SU-DHL-6 (cell line): ENCODE measurements around the gene ARMC9.

Experiments used
- H2AFZ ChIP-seq: fragments of 200-600 bp; sonication (generic); 2 replicates; pipeline ENCODE4 v1.6.1; 2014; ENCODE audit warnings: low read depth, mild to moderate bottlenecking, moderate library complexity, mixed read lengths, antibody characterized with exemption, low read length; ENCODE audit not compliant: severe bottlenecking
- H3F3A ChIP-seq: fragments of 200-600 bp; shearing (Covaris generic); 2 replicates; pipeline ENCODE4 v1.6.0; 2016; ENCODE audit warnings: antibody characterized with exemption, mild to moderate bottlenecking; ENCODE audit not compliant: insufficient read depth
- H3K27ac ChIP-seq: fragments of 200-600 bp; sonication (generic); 2 replicates; pipeline ENCODE4 v1.5.1; 2016; ENCODE audit warnings: low read depth, mild to moderate bottlenecking, low read length, moderate library complexity, mixed read lengths
- H3K27me3 ChIP-seq: fragments of 200-600 bp; sonication (generic), shearing (Covaris generic); 2 replicates; pipeline ENCODE4 v1.6.0; 2014; ENCODE audit warnings: mild to moderate bottlenecking, low read length
- H3K36me3 ChIP-seq: fragments of 200-600 bp; sonication (generic); 2 replicates; pipeline ENCODE4 v1.6.1; 2014; ENCODE audit warnings: mild to moderate bottlenecking, low read length, mixed read lengths
- H3K4me2 ChIP-seq: fragments of 300-600, 200-600 bp; shearing (Covaris generic), sonication (generic); 2 replicates; pipeline ENCODE4 v1.6.0; 2014; ENCODE audit warnings: low read length, low read depth, mild to moderate bottlenecking; ENCODE audit not compliant: poor library complexity, severe bottlenecking
- H3K4me3 ChIP-seq: fragments of 200-600 bp; sonication (generic); 2 replicates; pipeline ENCODE4 v1.5.1; 2014; ENCODE audit warnings: antibody characterized with exemption, low read length, mild to moderate bottlenecking, mixed read lengths; ENCODE audit not compliant: insufficient read depth, poor library complexity, severe bottlenecking
- H3K79me2 ChIP-seq: fragments of 200-600 bp; sonication (generic); 2 replicates; pipeline ENCODE4 v1.6.1; 2014; ENCODE audit warnings: mild to moderate bottlenecking, low read length, moderate library complexity; ENCODE audit not compliant: insufficient read depth
- H3K9ac ChIP-seq: fragments of 200-600 bp; sonication (generic); 2 replicates; pipeline ENCODE4 v1.7.0; 2014; ENCODE audit warnings: mild to moderate bottlenecking, low read length
- H3K9me2 ChIP-seq: fragments of 200-600 bp; sonication (generic); replicated peaks from 2 replicates; pipeline ENCODE4 v1.6.1; 2014; ENCODE audit warnings: low read length; ENCODE audit not compliant: insufficient read depth
- H3K9me3 ChIP-seq: fragments of 200-600 bp; sonication (generic); 2 replicates; pipeline ENCODE4 v1.6.1; 2014; ENCODE audit warnings: low read length, mixed read lengths; ENCODE audit not compliant: insufficient read depth
- H4K20me1 ChIP-seq: fragments of 200-600 bp; sonication (generic); 2 replicates; pipeline ENCODE4 v1.6.1; 2014; ENCODE audit warnings: low read depth, mild to moderate bottlenecking, antibody characterized with exemption, low read length, moderate library complexity, mixed read lengths
- EZH2phosphoT487 ChIP-seq: fragments of 200-600 bp; sonication (generic), shearing (Covaris generic); conservative IDR thresholded peaks from 2 replicates; pipeline ENCODE4 v1.6.1; 2018; ENCODE audit warnings: mild to moderate bottlenecking, antibody characterized with exemption, low read length, moderate library complexity, mixed read lengths
- TF ChIP-seq, protein P1 (sequence below): fragments of 200-600 bp; sonication (generic); IDR thresholded peaks from one replicate; pipeline ENCODE4 v1.5.1; 2017; ENCODE audit warnings: antibody characterized with exemption, mild to moderate bottlenecking, low read length, moderate library complexity; ENCODE audit not compliant: insufficient read depth, poor library complexity, severe bottlenecking

ARMC9 gene

DNA sequence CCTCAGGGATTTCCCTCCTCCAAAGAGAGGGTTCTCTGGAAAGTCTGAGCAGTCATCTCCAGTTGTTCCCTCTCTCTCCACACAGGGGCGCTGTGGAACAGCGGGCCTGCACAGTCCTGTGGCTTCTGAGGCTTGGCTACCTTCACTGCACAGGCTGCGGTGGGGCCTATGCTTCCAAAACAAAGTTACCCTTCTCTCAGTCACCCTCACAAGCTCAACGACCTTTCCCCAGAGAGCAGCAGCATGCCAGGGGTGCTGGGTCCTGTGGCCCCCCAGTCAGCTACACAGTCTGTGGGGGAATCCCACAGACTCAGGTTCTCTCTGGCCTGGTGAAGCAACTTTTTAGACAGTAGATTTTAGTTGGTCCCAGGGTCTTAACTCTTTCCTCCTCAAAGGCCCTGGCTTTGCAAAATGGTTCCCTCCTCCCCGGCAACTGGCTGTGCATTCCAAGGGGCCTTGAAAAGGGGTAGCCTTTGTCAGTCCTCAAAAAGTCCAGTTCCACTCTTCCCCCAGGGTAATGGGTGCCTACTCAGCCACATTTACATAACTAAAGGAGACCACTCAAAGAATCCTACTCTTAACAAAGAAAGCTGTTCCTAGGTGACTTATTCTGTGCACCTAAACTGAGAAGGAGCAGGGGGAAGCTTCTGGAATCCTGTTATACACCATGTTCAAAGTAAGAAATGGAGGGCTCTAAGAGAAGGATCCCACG, 212.0 kb downstream of the ARMC9 start:
- TF ChIP-seq, protein P1, sequence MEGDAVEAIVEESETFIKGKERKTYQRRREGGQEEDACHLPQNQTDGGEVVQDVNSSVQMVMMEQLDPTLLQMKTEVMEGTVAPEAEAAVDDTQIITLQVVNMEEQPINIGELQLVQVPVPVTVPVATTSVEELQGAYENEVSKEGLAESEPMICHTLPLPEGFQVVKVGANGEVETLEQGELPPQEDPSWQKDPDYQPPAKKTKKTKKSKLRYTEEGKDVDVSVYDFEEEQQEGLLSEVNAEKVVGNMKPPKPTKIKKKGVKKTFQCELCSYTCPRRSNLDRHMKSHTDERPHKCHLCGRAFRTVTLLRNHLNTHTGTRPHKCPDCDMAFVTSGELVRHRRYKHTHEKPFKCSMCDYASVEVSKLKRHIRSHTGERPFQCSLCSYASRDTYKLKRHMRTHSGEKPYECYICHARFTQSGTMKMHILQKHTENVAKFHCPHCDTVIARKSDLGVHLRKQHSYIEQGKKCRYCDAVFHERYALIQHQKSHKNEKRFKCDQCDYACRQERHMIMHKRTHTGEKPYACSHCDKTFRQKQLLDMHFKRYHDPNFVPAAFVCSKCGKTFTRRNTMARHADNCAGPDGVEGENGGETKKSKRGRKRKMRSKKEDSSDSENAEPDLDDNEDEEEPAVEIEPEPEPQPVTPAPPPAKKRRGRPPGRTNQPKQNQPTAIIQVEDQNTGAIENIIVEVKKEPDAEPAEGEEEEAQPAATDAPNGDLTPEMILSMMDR: peak; percentile 21
- TF ChIP-seq EZH2phosphoT487: no peak
- peaks cover 4% of the 10 kb centered on the region; the same call in 1 of the 2 replicates for H3K9me3 ChIP-seq
- H3K4me3 ChIP-seq: no peak overlapping the region
- no peak overlapping the region for H3K4me2 ChIP-seq
- no peaks in the 10 kb centered on the region; the same call in 1 of the 2 replicates for H3K36me3 ChIP-seq
- H3K9ac ChIP-seq: no peak overlapping the region
- H3K9me2 ChIP-seq: no peaks in the 10 kb centered on the region
- no peaks in the 10 kb centered on the region for H4K20me1 ChIP-seq
- H3K27ac ChIP-seq: no peak overlapping the region
- H3K27me3 ChIP-seq: no peaks in the 10 kb centered on the region
- H2AFZ ChIP-seq: no peak overlapping the region
- H3F3A ChIP-seq: peaks cover 13% of the 10 kb centered on the region; the same call in 1 of the 2 replicates
- H3K79me2 ChIP-seq: no peaks in the 10 kb centered on the region

DNA sequence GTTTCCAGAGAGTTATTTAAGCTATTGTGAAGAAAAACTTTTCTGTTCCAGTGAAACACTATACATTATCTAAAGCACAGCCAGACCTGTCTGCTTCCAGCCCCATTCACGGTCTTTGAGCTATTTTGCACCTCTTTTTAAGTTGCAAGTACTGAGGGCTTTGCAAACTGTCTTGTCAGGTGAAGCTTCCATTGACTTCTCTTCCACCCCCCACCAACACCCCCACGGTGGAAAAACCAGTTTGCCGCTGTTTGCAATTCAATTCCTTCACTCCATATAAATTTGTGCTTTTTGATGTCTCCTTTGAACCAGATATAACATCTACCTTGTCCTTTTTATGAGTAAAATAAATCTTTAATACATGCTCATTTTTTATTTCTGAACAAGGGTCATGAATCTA, 212.8 kb downstream of the ARMC9 start:
- no peaks in the 10 kb centered on the region for H3K9me2 ChIP-seq
- H3K79me2 ChIP-seq: no peaks in the 10 kb centered on the region
- no peaks in the 10 kb centered on the region for H3K27me3 ChIP-seq
- H2AFZ ChIP-seq: no peak overlapping the region
- H3K9ac ChIP-seq: no peak overlapping the region
- H3K27ac ChIP-seq: no peak overlapping the region
- peaks cover 13% of the 10 kb centered on the region; the same call in 1 of the 2 replicates for H3F3A ChIP-seq
- no peaks in the 10 kb centered on the region; the same call in 1 of the 2 replicates for H3K36me3 ChIP-seq
- H3K4me2 ChIP-seq: no peak overlapping the region
- H3K4me3 ChIP-seq: no peak overlapping the region
- no peaks in the 10 kb centered on the region for H4K20me1 ChIP-seq
- peaks cover 4% of the 10 kb centered on the region; the same call in 1 of the 2 replicates for H3K9me3 ChIP-seq
- no peak for TF ChIP-seq EZH2phosphoT487
- TF ChIP-seq, protein P1: no peak

DNA sequence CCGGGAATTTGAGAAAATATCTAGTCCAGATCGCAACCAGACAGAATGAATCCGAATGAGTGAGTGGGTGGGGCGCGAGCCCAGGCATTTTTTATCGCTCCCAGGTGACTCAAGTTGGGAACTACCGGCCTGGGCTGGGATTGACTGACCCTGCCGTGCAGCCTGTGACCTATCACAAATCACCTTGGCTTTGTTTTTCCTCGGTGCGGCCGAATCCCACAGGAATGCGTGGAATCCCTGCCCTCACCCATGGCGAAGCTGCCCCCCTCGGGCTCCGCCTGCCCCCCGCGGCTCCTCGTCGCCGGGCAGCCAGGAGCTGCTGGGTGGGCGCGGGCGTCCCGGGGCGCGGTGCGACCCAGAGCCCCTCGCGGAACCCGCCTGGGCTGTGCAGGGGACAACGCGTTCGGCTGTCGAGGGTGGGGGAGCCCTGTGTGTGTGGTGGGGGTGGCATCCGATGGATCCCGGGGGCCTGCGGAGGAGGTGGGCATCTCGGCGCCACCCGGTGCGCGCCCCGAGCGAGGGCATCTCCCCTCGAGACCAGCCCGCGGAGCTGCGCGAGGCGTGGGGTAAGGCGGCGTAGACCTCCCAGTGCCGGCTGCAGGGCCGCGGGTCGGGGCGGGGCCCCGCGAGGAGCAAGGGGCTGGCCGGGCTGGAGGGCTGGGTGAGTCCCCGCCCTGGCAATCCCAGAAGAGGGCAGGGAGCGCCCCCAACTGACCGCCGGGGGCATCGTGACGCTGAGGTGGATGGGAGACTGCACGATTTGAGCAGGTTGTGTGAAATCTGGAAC, 213.6 kb downstream of the ARMC9 start:
- Histone ChIP-seq H2AFZ (no peak overlapping the region), H4K20me1 (no peaks in the 10 kb centered on the region), H3K4me2 (peak overlapping the region; percentile 46), H3K9me3 (peaks cover 4% of the 10 kb centered on the region; the same call in 1 of the 2 replicates), H3K27me3 (no peaks in the 10 kb centered on the region), H3K36me3 (no peaks in the 10 kb centered on the region; the same call in 1 of the 2 replicates), H3F3A (peaks cover 13% of the 10 kb centered on the region; the same call in 1 of the 2 replicates), H3K9ac (peak overlapping the region; percentile 32; the same call in 1 of the 2 replicates), H3K9me2 (no peaks in the 10 kb centered on the region), H3K4me3 (no peak overlapping the region), H3K79me2 (no peaks in the 10 kb centered on the region), H3K27ac (no peak overlapping the region)
- TF ChIP-seq, protein P1: peak; percentile 65
- no peak for TF ChIP-seq EZH2phosphoT487
